OCI-LY7 (cell line): ENCODE results near the gene TBC1D5. TPM values are rescaled to one million over a fixed set of nuclear protein-coding genes. Genes with fewer than 3 reads are reported as not detected.

Experiments used
- BruUV-seq: library from RNA; stranded (reverse); fragments of 400-500 nt; replicated peaks from 2 replicates; lab custom pipeline; 2021; lab: Mats Ljungman, UMichigan
- CTCF ChIA-PET: fragments of 300-600 bp; sonication (Branson Sonifier 250); formaldehyde crosslinking; loops from one replicate; lab custom pipeline; 2022; ENCODE audit warnings: antibody characterized with exemption; ENCODE audit not compliant: unreplicated experiment; lab: Charles Lee
- POLR2A ChIA-PET: fragments of 300-600 bp; sonication (Branson Sonifier 250); formaldehyde crosslinking; loops from one replicate; lab custom pipeline; 2022; ENCODE audit warnings: antibody characterized with exemption; lab: Charles Lee
- DNase-seq: peaks from one replicate; pipeline ENCODE4 v3.0.0-alpha.2; 2015; ENCODE audit warnings: low spot score
- H2AFZ ChIP-seq: fragments of 200-600 bp; sonication (generic), shearing (Covaris generic); 2 replicates; pipeline ENCODE4 v1.6.1; 2014; ENCODE audit warnings: mild to moderate bottlenecking, antibody characterized with exemption, low read length, moderate library complexity
- H3K27ac ChIP-seq: fragments of 200-600 bp; sonication (generic); 2 replicates; pipeline ENCODE4 v1.5.1; 2014; ENCODE audit warnings: mixed run types, low read depth, mild to moderate bottlenecking, moderate library complexity, low read length, inconsistent platforms; ENCODE audit not compliant: poor library complexity, severe bottlenecking
- H3K36me3 ChIP-seq: fragments of 200-600 bp; sonication (generic); 2 replicates; pipeline ENCODE4 v1.6.1; 2014; ENCODE audit warnings: mild to moderate bottlenecking, antibody characterized with exemption, low read length, moderate library complexity, mixed read lengths; ENCODE audit not compliant: insufficient read depth
- H3K4me1 ChIP-seq: fragments of 200-600 bp; sonication (generic); 2 replicates; pipeline ENCODE4 v1.5.1; 2014; ENCODE audit warnings: mild to moderate bottlenecking, low read length; ENCODE audit not compliant: insufficient read depth, poor library complexity, severe bottlenecking
- H3K4me2 ChIP-seq: fragments of 200-600 bp; sonication (generic); 2 replicates; pipeline ENCODE4 v1.6.1; 2014; ENCODE audit warnings: mild to moderate bottlenecking, low read length
- H3K4me3 ChIP-seq: fragments of 200-600 bp; sonication (generic); 2 replicates; pipeline ENCODE4 v1.5.1; 2014; ENCODE audit warnings: mild to moderate bottlenecking, low read depth, low read length; ENCODE audit not compliant: poor library complexity, severe bottlenecking
- H3K79me2 ChIP-seq: fragments of 200-600 bp; sonication (generic); 2 replicates; pipeline ENCODE4 v1.6.1; 2016; ENCODE audit warnings: low read depth, mild to moderate bottlenecking, low read length, moderate library complexity, mixed read lengths; ENCODE audit not compliant: insufficient read depth
- H3K9me2 ChIP-seq: fragments of 200-600 bp; sonication (generic); 2 replicates; pipeline ENCODE4 v1.6.1; 2016; ENCODE audit warnings: mild to moderate bottlenecking, low read length, mixed read lengths; ENCODE audit not compliant: insufficient read depth
- H3K9me3 ChIP-seq: fragments of 200-600 bp; sonication (generic); 2 replicates; pipeline ENCODE4 v1.6.1; 2014; ENCODE audit warnings: mild to moderate bottlenecking, mixed run types, low read length, mixed read lengths
- H4K20me1 ChIP-seq: fragments of 200-600 bp; sonication (generic); 2 replicates; pipeline ENCODE4 v1.6.1; 2014; ENCODE audit warnings: mild to moderate bottlenecking, antibody characterized with exemption, low read length, moderate library complexity, mixed read lengths; ENCODE audit not compliant: insufficient read depth
- CTCF ChIP-seq: fragments of 200-600 bp; sonication (generic); conservative IDR thresholded peaks from 2 replicates; pipeline ENCODE4 v1.5.1; 2014; ENCODE audit warnings: mild to moderate bottlenecking, antibody characterized with exemption, low read length, moderate library complexity, mixed read lengths
- EZH2phosphoT487 ChIP-seq: fragments of 200-600 bp; sonication (generic); IDR thresholded peaks from 2 replicates; pipeline ENCODE4 v1.6.1; 2018; ENCODE audit warnings: low read depth, borderline replicate concordance, mild to moderate bottlenecking, mixed run types, antibody characterized with exemption, low read length, moderate library complexity, mixed read lengths
- intact Hi-C: fragments of 100-400 bp; cut with micrococcal nuclease; formaldehyde crosslinking; loops from one replicate; pipeline ENCODE4 v1.10.0; 2022; ENCODE audit not compliant: unreplicated experiment
- total RNA-seq, 2 experiments: library from RNA; depleted of rRNA in 1 of 2; stranded (reverse); fragments of >200 nt in 1 of 2; shearing (Covaris generic) in 1 of 2; gene quantifications; 2 replicates each; pipeline ENCODE4 v1.2.3, GENCODE V29; 2014 to 2022

TBC1D5 gene
- total RNA-seq, 2 experiments from 2014 or later: 78.5 to 82.4 TPM

- H3K4me1 ChIP-seq: no peaks in the 10 kb centered on the region
- H3K4me2 ChIP-seq: no peak overlapping the region
- ChIA-PET CTCF (no interaction called here), POLR2A (interaction anchor here (0.7 to 0.9 kb wide), 3 partner anchors 9 to 20 kb away, joined by 3 to 4 read pairs (median 3); no protein-coding TSS in a partner anchor)
- no peaks in the 10 kb centered on the region for H3K9me2 ChIP-seq
- no peaks in the 10 kb centered on the region for H3K9me3 ChIP-seq
- no peak for DNase-seq
- no peaks in the 10 kb centered on the region for H3K36me3 ChIP-seq
- no peak for TF ChIP-seq CTCF
- TF ChIP-seq EZH2phosphoT487: no peak
- no peak overlapping the region for H3K4me3 ChIP-seq
- no peaks in the 10 kb centered on the region for H4K20me1 ChIP-seq
- intact Hi-C loops: no loop called here
- H2AFZ ChIP-seq: no peak overlapping the region
- no TSS peak for BruUV-seq
- H3K27ac ChIP-seq: no peak overlapping the region
- no peaks in the 10 kb centered on the region for H3K79me2 ChIP-seq
Observed at GRCh38 chr3:17360991-17361390, 381.4 kb downstream of the TBC1D5 start.

GRCh38 chr3:17359911-17360310, 382.5 kb downstream of the TBC1D5 start:
- H3K9me2 ChIP-seq: no peaks in the 10 kb centered on the region
- BruUV-seq: no TSS peak
- H3K4me3 ChIP-seq: no peak overlapping the region
- H3K4me1 ChIP-seq: no peaks in the 10 kb centered on the region
- TF ChIP-seq EZH2phosphoT487 (no peak), CTCF (no peak)
- H3K36me3 ChIP-seq: no peaks in the 10 kb centered on the region
- no peak overlapping the region for H3K27ac ChIP-seq
- no peak overlapping the region for H3K4me2 ChIP-seq
- no peak for DNase-seq
- CTCF ChIA-PET: no interaction called here
- no peaks in the 10 kb centered on the region for H3K9me3 ChIP-seq
- no peaks in the 10 kb centered on the region for H4K20me1 ChIP-seq
- no peak overlapping the region for H2AFZ ChIP-seq
- intact Hi-C loops: no loop called here
- POLR2A ChIA-PET: interaction anchor here (0.7 to 1.9 kb wide), 3 partner anchors 10 to 635 kb away, joined by 3 to 6 read pairs (median 3); no protein-coding TSS in a partner anchor
- H3K79me2 ChIP-seq: no peaks in the 10 kb centered on the region

GRCh38 chr3:17357035-17357710, 385.3 kb downstream of the TBC1D5 start:
- intact Hi-C loops: no loop called here
- no peaks in the 10 kb centered on the region for H3K9me3 ChIP-seq
- H3K9me2 ChIP-seq: no peaks in the 10 kb centered on the region
- no peak overlapping the region for H2AFZ ChIP-seq
- no TSS peak for BruUV-seq
- no peaks in the 10 kb centered on the region for H3K79me2 ChIP-seq
- H3K4me3 ChIP-seq: no peak overlapping the region
- H4K20me1 ChIP-seq: no peaks in the 10 kb centered on the region
- no peaks in the 10 kb centered on the region for H3K4me1 ChIP-seq
- H3K27ac ChIP-seq: no peak overlapping the region
- ChIA-PET POLR2A (interaction anchor here (1.0 kb wide), 1 partner anchor 18 kb away, joined by 3 read pairs; no protein-coding TSS in a partner anchor), CTCF (no interaction called here)
- DNase-seq: no peak
- no peaks in the 10 kb centered on the region for H3K36me3 ChIP-seq
- TF ChIP-seq CTCF: no peak
- no peak for TF ChIP-seq EZH2phosphoT487
- no peak overlapping the region for H3K4me2 ChIP-seq
